ENCODE measurements around the gene CFAP46. TPM values are rescaled to one million over a fixed set of nuclear protein-coding genes. Genes with fewer than 3 reads are reported as not detected.
"Not testable (repeated sequence)": the region's sequence is repeated elsewhere in the genome, so short reads cannot be mapped to it uniquely, and the experiment has no call there.

The CFAP46 gene
- total RNA-seq, 1 donor from 2014 or later, result 3.7 TPM

DNA sequence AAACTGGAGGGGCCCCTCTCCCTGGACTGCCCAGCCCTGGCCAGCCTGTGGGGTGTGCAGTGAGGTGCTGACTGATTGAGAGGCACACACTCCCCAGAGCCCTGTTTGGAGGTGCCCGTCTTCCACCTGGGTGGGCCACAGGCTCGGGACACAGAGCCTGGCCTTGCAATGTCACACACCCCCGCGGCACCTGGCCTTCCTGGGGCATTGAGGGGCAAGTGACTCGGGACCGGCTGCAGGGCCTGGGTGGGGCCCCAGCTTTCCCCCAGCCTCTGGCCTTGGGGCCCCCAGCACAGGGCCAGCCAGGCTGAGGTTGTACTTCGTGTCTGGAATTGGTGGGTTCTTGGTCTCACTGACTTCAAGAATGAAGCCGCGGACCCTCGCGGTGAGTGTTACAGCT lies 142.5 kb downstream of the CFAP46 start:
- H3K9me3 Mint-ChIP-seq, result peaks cover 2% of the 10 kb centered on the region
- ChIA-PET CTCF (no interaction called here), POLR2A (no interaction called here)
- H3K27ac Mint-ChIP-seq, result no peak overlapping the region
- intact Hi-C loops (cut with micrococcal nuclease), result no loop called here
- no peaks in the 10 kb centered on the region for H3K36me3 Mint-ChIP-seq (ENCODE audit: low read depth)
- ATAC-seq (ENCODE audit: low read depth), result no peak
- H3K4me1 Mint-ChIP-seq, result no peaks in the 10 kb centered on the region
- TF ChIP-seq, protein P1, sequence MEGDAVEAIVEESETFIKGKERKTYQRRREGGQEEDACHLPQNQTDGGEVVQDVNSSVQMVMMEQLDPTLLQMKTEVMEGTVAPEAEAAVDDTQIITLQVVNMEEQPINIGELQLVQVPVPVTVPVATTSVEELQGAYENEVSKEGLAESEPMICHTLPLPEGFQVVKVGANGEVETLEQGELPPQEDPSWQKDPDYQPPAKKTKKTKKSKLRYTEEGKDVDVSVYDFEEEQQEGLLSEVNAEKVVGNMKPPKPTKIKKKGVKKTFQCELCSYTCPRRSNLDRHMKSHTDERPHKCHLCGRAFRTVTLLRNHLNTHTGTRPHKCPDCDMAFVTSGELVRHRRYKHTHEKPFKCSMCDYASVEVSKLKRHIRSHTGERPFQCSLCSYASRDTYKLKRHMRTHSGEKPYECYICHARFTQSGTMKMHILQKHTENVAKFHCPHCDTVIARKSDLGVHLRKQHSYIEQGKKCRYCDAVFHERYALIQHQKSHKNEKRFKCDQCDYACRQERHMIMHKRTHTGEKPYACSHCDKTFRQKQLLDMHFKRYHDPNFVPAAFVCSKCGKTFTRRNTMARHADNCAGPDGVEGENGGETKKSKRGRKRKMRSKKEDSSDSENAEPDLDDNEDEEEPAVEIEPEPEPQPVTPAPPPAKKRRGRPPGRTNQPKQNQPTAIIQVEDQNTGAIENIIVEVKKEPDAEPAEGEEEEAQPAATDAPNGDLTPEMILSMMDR (IDR thresholded peaks at IDR 0.05), result no peak
- no peak overlapping the region for H3K4me3 Mint-ChIP-seq
- no peaks in the 10 kb centered on the region for H3K27me3 Mint-ChIP-seq
- no peak for DNase-seq

DNA sequence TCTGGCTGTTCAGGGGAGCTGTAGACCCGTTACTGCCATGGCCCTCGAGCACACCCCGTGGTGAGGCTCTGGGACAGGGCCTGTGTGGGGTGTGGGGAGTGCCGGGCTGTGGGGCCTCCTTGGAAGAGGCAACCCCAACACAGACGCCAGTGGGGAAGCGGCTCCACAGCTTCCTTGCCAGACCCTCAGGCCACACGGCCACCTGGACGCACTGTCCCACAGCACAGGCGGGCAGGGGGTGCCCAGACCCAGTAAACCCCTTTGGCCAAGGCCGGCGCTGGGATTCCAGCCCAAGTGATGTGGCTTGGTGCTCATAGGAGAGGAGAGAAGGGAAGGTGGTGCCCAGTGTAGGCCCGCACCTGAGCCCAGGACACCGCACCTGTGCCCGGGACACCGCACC lies 143.5 kb downstream of the CFAP46 start:
- Mint-ChIP-seq H3K27ac (no peak overlapping the region), H3K36me3 (ENCODE audit: low read depth) (no peaks in the 10 kb centered on the region), H3K9me3 (peaks cover 2% of the 10 kb centered on the region), H3K4me3 (no peak overlapping the region), H3K4me1 (no peaks in the 10 kb centered on the region), H3K27me3 (peaks cover 1% of the 10 kb centered on the region)
- TF ChIP-seq, protein P1 (IDR thresholded peaks at IDR 0.05), result no peak
- ATAC-seq (ENCODE audit: low read depth), result no peak
- DNase-seq, result no peak
- intact Hi-C loops (cut with micrococcal nuclease), result no loop called here
- CTCF ChIA-PET, result no interaction called here
- POLR2A ChIA-PET, result no interaction called here

DNA sequence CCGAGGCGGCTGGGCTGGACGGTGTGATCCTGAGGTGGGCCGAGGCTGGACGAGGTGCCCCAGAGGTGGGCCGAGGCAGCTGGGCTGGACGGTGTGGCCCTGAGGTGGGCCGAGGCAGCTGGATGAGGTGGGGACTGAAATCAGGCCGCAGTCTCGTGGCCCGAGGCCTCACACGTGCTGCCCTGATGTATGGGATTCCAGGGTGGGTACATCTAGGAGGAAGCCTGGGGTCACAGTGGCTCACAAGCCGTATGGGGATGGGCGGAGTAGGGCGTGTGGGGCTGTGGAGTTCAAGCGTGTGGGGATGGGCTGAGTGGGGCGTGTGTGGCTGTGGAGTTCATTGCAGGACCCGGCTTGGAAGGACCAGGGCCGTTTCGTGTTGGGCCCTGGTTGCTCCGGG lies 144.0 kb downstream of the CFAP46 start:
- POLR2A ChIA-PET, result no interaction called here
- H3K4me3 Mint-ChIP-seq, result no peak overlapping the region

DNA sequence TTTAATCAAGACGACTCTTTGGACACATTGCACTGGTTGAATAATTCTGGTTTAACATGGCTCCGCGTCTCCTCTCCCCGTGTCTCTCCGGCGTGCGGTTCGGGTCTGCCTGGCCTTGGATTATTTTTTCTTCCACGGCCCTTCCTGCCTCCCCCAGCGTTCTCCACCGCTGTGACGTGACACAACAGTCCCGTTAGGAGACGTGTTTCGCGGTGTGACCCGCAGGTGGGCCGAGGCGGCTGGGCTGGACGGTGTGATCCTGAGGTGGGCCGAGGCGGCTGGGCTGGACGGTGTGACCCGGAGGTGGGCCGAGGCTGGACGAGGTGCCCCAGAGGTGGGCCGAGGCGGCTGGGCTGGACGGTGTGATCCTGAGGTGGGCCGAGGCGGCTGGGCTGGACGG lies 144.4 kb downstream of the CFAP46 start:
- POLR2A ChIA-PET; DNase-seq; H3K4me1 Mint-ChIP-seq; CTCF ChIA-PET; H3K4me3 Mint-ChIP-seq; H3K36me3 Mint-ChIP-seq (ENCODE audit: low read depth); ATAC-seq (ENCODE audit: low read depth); H3K27ac Mint-ChIP-seq; H3K9me3 Mint-ChIP-seq; H3K27me3 Mint-ChIP-seq; intact Hi-C loops (cut with micrococcal nuclease): not testable (repeated sequence)

More for the DNA sequence above, 144.0 kb downstream of the CFAP46 start:
- ATAC-seq (ENCODE audit: low read depth) (no peak), DNase-seq (no peak)
- H3K27me3 Mint-ChIP-seq, result peaks cover 1% of the 10 kb centered on the region
- no peaks in the 10 kb centered on the region for H3K4me1 Mint-ChIP-seq
- TF ChIP-seq, protein P1 (IDR thresholded peaks at IDR 0.05), result no peak
- no peak overlapping the region for H3K27ac Mint-ChIP-seq
- intact Hi-C loops (cut with micrococcal nuclease), result no loop called here
- peaks cover 2% of the 10 kb centered on the region for H3K9me3 Mint-ChIP-seq
- CTCF ChIA-PET, result no interaction called here
- no peaks in the 10 kb centered on the region for H3K36me3 Mint-ChIP-seq (ENCODE audit: low read depth)

DNA sequence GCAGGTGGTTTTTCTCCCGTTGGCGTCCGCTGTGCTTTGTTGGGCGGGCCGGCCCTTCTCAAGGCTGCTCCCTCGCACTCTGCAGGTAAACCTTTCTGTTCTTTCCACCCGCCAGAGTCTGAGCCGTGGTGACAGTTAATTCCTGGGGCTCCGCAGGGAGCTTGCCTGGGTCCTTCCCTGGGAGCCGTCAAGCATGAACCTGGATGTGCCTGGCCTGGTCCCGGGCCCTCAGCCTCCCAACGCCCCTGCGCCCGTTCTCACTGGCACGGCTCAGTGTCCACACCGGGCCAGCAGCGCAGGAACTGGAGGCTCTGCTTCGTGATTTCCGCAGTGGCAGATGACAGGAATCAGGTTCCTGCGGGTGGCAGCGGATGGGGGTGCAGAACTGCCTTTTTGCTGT lies 145.5 kb downstream of the CFAP46 start:
- CTCF ChIA-PET, result no interaction called here
- Mint-ChIP-seq H3K4me3 (no peak overlapping the region), H3K27me3 (peaks cover 4% of the 10 kb centered on the region), H3K36me3 (ENCODE audit: low read depth) (no peaks in the 10 kb centered on the region), H3K9me3 (no peaks in the 10 kb centered on the region), H3K4me1 (no peaks in the 10 kb centered on the region), H3K27ac (no peak overlapping the region)
- no peak for DNase-seq
- POLR2A ChIA-PET, result no interaction called here
- TF ChIP-seq, protein P1 (IDR thresholded peaks at IDR 0.05), result no peak
- intact Hi-C loops (cut with micrococcal nuclease), result no loop called here
- no peak for ATAC-seq (ENCODE audit: low read depth)
